ENCODE results near the gene NDUFB8.

The NDUFB8 gene

DNA sequence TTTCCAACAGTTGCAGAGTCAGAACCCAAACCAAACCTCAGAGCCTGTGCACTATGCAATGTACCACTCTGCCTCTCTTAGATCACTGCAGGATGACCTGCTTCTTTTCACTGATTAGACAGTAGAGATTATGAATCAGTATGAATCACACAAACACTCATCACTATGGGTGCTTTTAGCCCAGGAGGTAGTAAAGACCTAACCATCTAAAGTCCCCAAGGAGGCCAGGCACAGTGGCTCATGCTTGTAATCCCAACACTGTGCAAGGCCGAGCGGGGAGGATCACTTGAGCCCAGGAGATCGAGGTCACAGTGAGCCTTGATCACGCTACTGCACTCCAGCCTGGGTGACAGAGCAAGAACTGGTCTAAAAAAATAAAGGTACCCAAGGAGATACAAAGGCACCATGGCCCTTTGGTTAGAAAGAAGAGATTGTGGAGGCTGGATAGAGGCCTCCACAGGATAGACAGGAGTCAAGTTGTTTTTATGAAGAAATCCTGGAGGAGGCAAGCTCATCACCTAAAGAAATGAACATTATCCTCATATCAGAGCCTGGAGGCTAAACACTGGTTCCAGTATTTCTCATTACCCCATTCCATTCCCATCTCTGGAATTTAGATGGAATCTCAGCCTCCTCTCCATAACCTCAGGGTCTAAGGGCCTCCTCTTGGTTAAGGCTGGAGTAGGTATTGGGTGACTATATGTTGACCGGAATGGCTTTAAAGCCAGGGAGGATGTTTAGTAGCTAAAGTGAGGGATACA lies 22.9 kb downstream of the NDUFB8 start:
- peak; percentile 69 for DNase-seq (ENCODE audit: low read depth)

DNA sequence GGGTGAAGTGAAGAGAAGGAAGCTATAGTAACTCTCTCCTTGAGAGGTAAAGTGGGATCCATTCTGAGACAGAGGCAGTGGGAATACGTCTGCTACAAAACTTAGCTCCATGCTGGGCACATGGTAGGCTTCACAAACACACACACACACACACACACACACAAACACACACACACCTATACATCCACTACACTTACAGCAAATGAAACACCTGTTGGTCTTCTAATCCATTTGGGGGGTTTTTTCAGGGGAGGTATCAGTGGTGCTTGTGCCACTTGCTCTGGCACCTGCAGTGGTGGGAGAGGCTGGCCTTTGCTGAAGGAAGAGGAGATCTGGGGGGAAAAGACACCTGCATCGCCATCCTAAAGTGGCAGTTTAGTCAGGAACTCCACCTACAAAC lies 24.5 kb downstream of the NDUFB8 start:
- DNase-seq (ENCODE audit: low read depth) = no peak

- no peak for DNase-seq (ENCODE audit: low read depth)
Measured at GRCh38 chr10:100504096-100504495, 25.6 kb downstream of the NDUFB8 start.

DNA sequence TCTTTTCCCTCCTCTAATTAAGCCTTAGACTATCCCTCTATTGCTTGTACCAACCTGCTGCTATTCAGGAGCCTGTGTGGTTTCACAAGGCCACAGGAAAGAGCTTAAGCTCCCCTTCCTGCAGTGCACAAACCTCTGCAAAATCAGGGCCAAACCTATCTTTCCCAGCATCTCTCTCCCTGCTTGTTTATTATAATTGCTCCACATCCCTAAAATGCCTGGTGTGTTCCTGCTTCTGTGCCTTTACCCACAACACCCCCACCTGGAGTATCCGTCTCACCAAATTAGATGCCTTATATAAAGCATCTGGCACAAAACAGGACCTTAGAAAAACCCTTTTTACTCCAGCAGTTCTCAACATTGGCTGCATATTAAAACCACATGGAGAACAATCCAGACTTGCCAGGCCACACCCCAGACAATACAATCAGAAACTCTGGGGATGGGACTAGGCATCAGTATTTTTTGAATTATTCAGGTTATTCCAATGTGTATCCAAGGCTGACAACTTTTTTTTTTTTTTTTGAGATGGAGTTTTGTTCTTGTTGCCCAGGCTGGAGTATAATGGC lies 26.7 kb downstream of the NDUFB8 start:
- no peak for DNase-seq (ENCODE audit: low read depth)

DNA sequence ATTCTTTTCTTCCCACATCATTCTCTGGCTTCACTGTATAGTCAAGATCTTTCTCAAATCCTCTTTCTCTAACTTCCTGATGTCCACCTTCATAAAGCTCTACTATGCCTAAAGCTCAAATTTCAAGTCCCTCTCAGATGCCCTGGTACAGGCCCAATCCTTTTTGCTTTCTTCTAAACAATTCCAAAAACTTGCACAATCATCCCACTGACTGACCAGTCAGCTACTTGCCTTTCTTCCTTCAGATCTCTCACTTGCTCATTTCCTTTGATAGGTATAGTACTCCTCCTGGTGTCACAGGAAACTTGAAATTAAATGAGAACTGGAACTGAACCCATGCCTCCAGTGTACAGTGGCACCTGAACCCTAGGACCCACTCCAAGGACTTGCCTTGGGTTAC lies 28.2 kb downstream of the NDUFB8 start:
- no peak for DNase-seq (ENCODE audit: low read depth)

DNA sequence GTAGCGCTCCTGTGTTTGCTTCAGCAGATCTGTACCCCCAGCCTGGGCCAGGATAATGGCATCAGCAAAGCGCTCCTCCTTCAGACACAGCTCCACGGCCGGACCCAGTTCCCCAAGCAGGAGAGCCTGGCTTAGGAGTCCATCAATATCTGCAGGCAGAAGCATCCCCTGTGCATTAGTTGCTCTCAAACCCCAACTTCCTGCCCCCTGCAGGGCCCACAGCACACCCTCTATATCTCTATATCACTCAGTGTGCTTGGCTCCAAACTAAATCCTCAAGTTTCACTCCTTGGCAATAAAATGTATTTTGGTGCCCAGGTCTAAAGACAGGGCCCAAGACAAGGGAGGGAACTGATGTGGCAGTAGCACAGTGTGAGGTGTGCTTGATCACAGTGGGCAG lies 31.6 kb downstream of the NDUFB8 start:
- no peak for DNase-seq (ENCODE audit: low read depth)

DNA sequence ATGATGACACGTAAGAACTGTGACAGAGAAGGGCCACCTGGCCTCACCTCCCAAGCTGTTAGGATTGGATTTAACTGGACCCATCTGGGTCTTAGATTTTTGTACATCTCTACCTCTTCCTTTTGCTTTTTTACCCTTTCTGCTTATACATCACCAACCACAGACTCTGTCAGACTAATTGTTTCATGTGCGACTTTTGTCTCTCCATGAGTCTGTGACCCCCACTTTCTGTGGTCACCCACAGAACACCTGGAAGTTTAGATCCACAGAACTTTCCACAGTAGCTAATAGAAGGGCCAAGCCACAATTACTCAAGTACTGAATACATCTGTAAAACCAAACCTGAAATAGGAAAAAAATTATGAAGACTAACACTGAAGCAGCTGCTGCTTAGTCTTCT lies 33.1 kb downstream of the NDUFB8 start:
- DNase-seq (ENCODE audit: low read depth) = no peak

DNA sequence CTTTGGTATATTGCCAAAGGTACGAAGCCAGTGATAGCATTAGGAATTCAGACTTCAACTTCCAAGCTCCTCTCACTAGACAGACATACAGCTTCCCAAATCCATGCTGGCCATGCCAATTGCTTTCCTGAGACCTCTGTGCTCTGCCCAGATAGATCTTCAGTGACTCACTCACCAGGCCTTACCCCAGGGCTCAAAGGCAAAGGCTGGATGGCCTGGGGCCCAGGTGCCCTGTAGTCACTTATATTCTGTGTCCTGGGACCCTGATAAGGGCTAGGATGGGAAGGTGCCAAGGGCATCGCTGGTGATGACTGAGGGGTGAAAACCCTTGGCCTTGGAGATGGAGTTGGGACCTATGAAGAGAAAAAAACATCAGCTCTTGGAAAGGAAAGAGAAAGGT lies 39.1 kb downstream of the NDUFB8 start:
- no peak for DNase-seq (ENCODE audit: low read depth)

DNA sequence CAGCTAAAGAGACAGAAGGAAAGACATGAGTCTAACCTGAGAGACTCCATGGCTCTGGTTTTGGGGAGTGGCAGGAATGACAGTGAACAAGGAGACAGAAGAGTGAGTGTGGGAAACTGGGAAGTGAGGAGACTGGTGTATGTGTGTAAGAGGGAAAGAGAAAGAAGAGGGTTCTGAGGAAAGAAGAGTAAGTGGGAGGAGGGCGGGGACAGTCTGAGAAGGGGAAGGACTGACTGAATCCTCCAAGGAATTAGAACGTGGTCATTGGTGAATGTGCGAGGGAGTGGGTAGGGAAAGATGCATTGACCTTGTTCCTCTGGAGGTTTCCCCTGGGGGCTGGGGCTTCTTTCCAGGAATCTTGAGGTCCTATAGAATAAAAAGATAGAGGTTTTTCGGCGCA lies 40.3 kb downstream of the NDUFB8 start:
- DNase-seq (ENCODE audit: low read depth) = no peak

GRCh38 chr10:100487529-100487928 lies 42.1 kb downstream of the NDUFB8 start:
- DNase-seq (ENCODE audit: low read depth) = no peak

- no peak for DNase-seq (ENCODE audit: low read depth)
Measured at GRCh38 chr10:100485801-100486495, 43.7 kb downstream of the NDUFB8 start.

DNA sequence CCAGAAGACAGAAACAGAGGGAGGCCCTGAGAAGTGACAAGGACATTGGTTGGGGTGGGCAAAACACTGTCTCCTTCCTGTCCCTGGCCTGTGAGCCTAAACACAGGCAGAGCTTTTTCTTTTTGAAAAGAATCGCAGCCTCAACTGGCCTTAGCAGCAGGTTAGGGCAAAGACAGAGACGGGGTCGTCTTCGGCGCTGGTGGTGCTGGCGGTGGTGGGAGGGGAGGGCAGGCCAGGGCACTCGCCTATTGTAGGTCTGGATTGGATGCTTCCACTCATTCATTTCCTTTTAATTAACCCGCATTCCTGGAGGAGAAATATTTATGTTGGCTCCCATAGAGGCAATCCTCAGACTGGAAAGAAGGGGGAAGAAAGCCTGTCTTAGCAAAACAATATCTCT lies 44.3 kb downstream of the NDUFB8 start:
- DNase-seq (ENCODE audit: low read depth) = no peak

GRCh38 chr10:100483876-100484666 lies 45.6 kb downstream of the NDUFB8 start:
- no peak for DNase-seq (ENCODE audit: low read depth)

- no peak for DNase-seq (ENCODE audit: low read depth)
Measured at GRCh38 chr10:100482834-100483185, 46.9 kb downstream of the NDUFB8 start.

- DNase-seq (ENCODE audit: low read depth) = no peak
Measured at GRCh38 chr10:100482181-100482833, 47.4 kb downstream of the NDUFB8 start.

GRCh38 chr10:100481462-100482081 lies 48.1 kb downstream of the NDUFB8 start:
- DNase-seq (ENCODE audit: low read depth) = peak; percentile 61

GRCh38 chr10:100480002-100480401 lies 49.7 kb downstream of the NDUFB8 start:
- no peak for DNase-seq (ENCODE audit: low read depth)

DNA sequence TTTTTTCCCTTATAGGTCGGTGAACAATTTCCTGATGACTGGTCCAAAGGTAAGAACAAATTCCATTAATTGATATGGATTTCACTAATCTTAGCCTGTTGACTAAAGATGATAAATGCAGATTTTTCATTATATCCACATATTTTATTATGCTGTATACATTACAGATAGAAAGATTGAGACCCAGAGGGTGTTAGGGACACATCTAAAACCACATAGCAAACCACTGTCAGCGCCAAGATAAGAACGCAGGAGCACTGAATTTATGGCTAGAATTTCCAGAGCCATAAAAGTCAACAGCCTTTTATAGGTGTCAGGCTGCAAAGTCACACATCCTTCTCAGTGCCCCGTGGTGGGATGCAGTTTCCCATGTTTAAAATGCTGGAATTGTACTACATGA lies 50.6 kb downstream of the NDUFB8 start:
- no peak for DNase-seq (ENCODE audit: low read depth)

- no peak for DNase-seq (ENCODE audit: low read depth)
Measured at GRCh38 chr10:100477970-100478369, 51.7 kb downstream of the NDUFB8 start.

All from HS-5 (cell line).